ENCODE measurements around the gene PLCL1. TPM values are rescaled to one million over a fixed set of nuclear protein-coding genes. Genes with fewer than 3 reads are reported as not detected.

PLCL1 gene
- total RNA-seq, 1 experiment from 2014 or later = 0.07 TPM

GRCh38 chr2:198162276-198162675 lies 357.9 kb downstream of the PLCL1 start:
- Mint-ChIP-seq H3K27me3 (ENCODE audit: low read depth) (no peaks in the 10 kb centered on the region), H3K4me3 (no peak overlapping the region), H3K4me1 (no peaks in the 10 kb centered on the region), H3K9me3 (peaks cover 17% of the 10 kb centered on the region), H3K36me3 (peaks cover 7% of the 10 kb centered on the region; the same call in 1 of the 2 replicates), H3K27ac (no peak overlapping the region)
- POLR2A ChIA-PET = no interaction called here
- CTCF ChIA-PET = no interaction called here
- ATAC-seq (no peak), DNase-seq (ENCODE audit: low spot score) (no peak)
- no peak for TF ChIP-seq TEAD1 (CRISPR knock-in tag; IDR thresholded peaks at IDR 0.05)
- no peak for TF ChIP-seq TCF7 (CRISPR knock-in tag; IDR thresholded peaks at IDR 0.05; ENCODE audit: low read depth)
- no peak for TF ChIP-seq ZNF671 (CRISPR knock-in tag; IDR thresholded peaks at IDR 0.05)
- no peak for TF ChIP-seq FOXP1 (CRISPR knock-in tag; IDR thresholded peaks at IDR 0.05; ENCODE audit: borderline replicate concordance)
- no peak for TF ChIP-seq USF1 (CRISPR knock-in tag; IDR thresholded peaks at IDR 0.05)

- ChIA-PET POLR2A (no interaction called here), CTCF (no interaction called here)
- TF ChIP-seq NR1H2 (CRISPR knock-in tag; IDR thresholded peaks at IDR 0.05) (no peak), AFF4 (CRISPR knock-in tag; IDR thresholded peaks at IDR 0.05; ENCODE audit: borderline replicate concordance) (no peak), ZBTB21 (CRISPR knock-in tag; IDR thresholded peaks at IDR 0.05; ENCODE audit: borderline replicate concordance) (no peak), KAT7 (CRISPR knock-in tag; IDR thresholded peaks at IDR 0.05; ENCODE audit: borderline replicate concordance) (no peak), ARID4B (CRISPR knock-in tag; IDR thresholded peaks at IDR 0.05; ENCODE audit: borderline replicate concordance) (no peak), E2F5 (CRISPR knock-in tag; IDR thresholded peaks at IDR 0.05) (no peak), SOX15 (CRISPR knock-in tag; IDR thresholded peaks at IDR 0.05) (no peak), RORB (CRISPR knock-in tag; IDR thresholded peaks at IDR 0.05) (no peak), ATF3 (CRISPR knock-in tag; conservative IDR thresholded peaks at IDR 0.05) (no peak), MLX (CRISPR knock-in tag; IDR thresholded peaks at IDR 0.05) (no peak), E2F4 (CRISPR knock-in tag; IDR thresholded peaks at IDR 0.05; ENCODE audit: borderline replicate concordance, low read depth) (no peak), ZNF219 (CRISPR knock-in tag; IDR thresholded peaks at IDR 0.05; ENCODE audit: borderline replicate concordance) (no peak), NFYB (CRISPR knock-in tag; conservative IDR thresholded peaks at IDR 0.05; ENCODE audit: low read depth) (no peak), CREB1 (CRISPR knock-in tag; IDR thresholded peaks at IDR 0.05) (no peak)
- no peak overlapping the region for H3K4me3 Mint-ChIP-seq
- no peaks in the 10 kb centered on the region for H3K9me3 Mint-ChIP-seq
- no peak overlapping the region for H3K27ac Mint-ChIP-seq
- no peaks in the 10 kb centered on the region for H3K4me1 Mint-ChIP-seq
- no peaks in the 10 kb centered on the region for H3K36me3 Mint-ChIP-seq
- H3K27me3 Mint-ChIP-seq (ENCODE audit: low read depth) = no peaks in the 10 kb centered on the region
- ATAC-seq (no peak), DNase-seq (ENCODE audit: low spot score) (no peak)
These were observed 360.4 kb downstream of the PLCL1 start for GRCh38 chr2:198164843-198165242.

Data from WTC11 (cell line).